ENCODE data around the gene PNPLA5. TPM values are rescaled to one million over a fixed set of nuclear protein-coding genes. Genes with fewer than 3 reads are reported as not detected.

PNPLA5 gene
- total and polyA plus RNA-seq, 2 of the 13 experiments (the other 11 are each of a cell fraction or from before 2014, with no cell fraction given): not detected

DNA sequence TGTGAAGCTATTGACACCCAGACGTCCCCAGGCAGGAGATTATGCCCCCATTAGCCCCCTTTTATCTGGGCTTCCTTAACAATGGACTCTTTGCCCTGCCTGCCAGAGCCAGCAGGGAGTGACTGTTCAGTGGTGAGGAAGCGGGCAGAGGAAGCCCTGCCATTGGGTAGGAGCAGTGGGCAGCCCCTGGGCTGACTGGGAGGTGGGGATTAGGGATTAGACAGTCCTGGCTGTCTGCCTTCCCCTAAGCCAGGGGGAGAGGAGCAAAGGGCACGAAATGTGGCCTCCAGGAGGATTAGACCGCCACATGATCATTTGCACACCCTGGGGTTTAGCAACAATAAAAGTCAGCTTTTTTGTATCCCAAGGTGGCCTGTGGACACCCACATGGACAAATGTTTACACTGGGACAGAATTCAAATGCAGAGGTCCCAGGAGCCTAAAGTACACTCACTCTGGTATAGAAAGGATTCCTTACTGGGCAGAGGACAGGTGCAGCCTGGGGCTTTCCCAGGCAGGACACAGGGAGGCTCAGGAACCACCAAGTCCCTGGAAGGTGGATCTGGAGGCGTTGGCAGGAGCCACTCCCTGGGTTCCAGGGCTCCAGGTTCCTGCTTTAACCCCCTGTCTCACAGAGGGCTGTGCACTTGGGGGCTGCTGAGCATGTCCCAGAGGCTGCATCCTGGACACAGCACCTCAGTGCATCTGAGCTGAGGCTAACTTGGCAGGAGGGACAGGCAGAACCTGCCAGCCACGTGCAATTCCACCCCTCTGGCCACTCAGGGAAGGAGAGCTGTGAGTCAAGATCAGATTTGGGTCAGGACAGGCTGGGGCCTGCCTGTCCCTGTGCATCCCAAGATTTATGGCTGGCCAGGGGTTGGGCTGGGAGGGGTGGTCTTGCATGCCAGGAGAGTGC, 33.9 kb upstream of the PNPLA5 start (continued):
- TF ChIP-seq ZNF552 (CRISPR knock-in tag; IDR thresholded peaks at IDR 0.05; ENCODE audit: borderline replicate concordance) (no peak), U2AF2 (IDR thresholded peaks at IDR 0.05; ENCODE audit: low read depth, low read length) (no peak), ZNF501 (CRISPR knock-in tag; IDR thresholded peaks at IDR 0.05) (peak; percentile 57; the same call in 1 of the 2 replicates), SRSF1 (optimal IDR thresholded peaks at IDR 0.05; ENCODE audit: low read depth, low read length) (peak; percentile 25), SMAD9 (CRISPR knock-in tag; IDR thresholded peaks at IDR 0.05) (no peak), XBP1 (CRISPR knock-in tag; IDR thresholded peaks at IDR 0.05) (no peak), GLI4 (CRISPR knock-in tag; IDR thresholded peaks at IDR 0.05; ENCODE audit: borderline replicate concordance) (no peak), ZNF607 (CRISPR knock-in tag; IDR thresholded peaks at IDR 0.05; ENCODE audit: borderline replicate concordance) (no peak; the same call in 1 of the 2 replicates), PHF5A (CRISPR knock-in tag; IDR thresholded peaks at IDR 0.05; ENCODE audit: low read depth, unreplicated experiment) (peak; percentile 83), ZNF256 (CRISPR knock-in tag; conservative IDR thresholded peaks at IDR 0.05) (no peak), ZNF878 (CRISPR knock-in tag; IDR thresholded peaks at IDR 0.05) (peak; percentile 85), ZNF891 (CRISPR knock-in tag; IDR thresholded peaks at IDR 0.05) (no peak), ATF5 (CRISPR knock-in tag; IDR thresholded peaks at IDR 0.05; ENCODE audit: low read depth) (no peak), HDAC6 (IDR thresholded peaks at IDR 0.05; ENCODE audit: low read depth, low read length) (no peak), ZNF7 (CRISPR knock-in tag; IDR thresholded peaks at IDR 0.05) (peak; percentile 8; the same call in 1 of the 2 replicates), ZNF782 (CRISPR knock-in tag; IDR thresholded peaks at IDR 0.05; ENCODE audit: borderline replicate concordance) (no peak), ZNF121 (CRISPR knock-in tag; IDR thresholded peaks at IDR 0.05) (no peak), ZNF24 (IDR thresholded peaks at IDR 0.05) (no peak), NR2F1 (CRISPR knock-in tag; IDR thresholded peaks at IDR 0.05) (peak; percentile 18 to 51; a peak in 1 of 4 replicates), ZNF704 (CRISPR knock-in tag; IDR thresholded peaks at IDR 0.05; ENCODE audit: borderline replicate concordance) (no peak), ZNF619 (CRISPR knock-in tag; IDR thresholded peaks at IDR 0.05) (0 out of 2 replicates have a peak, but pooled peaks have one; percentile 40), ZNF496 (CRISPR knock-in tag; IDR thresholded peaks at IDR 0.05; ENCODE audit: insufficient replicate concordance) (no peak), YEATS2 (CRISPR knock-in tag; IDR thresholded peaks at IDR 0.05; ENCODE audit: borderline replicate concordance) (peak; percentile 24; the same call in 1 of the 2 replicates), DNMT1 (CRISPR knock-in tag; IDR thresholded peaks at IDR 0.05) (no peak), SAP130 (CRISPR knock-in tag; IDR thresholded peaks at IDR 0.05; ENCODE audit: low read depth) (peak; percentile 94), ZBTB25 (CRISPR knock-in tag; IDR thresholded peaks at IDR 0.05) (peak; percentile 48; the same call in 1 of the 2 replicates), ZNF83 (CRISPR knock-in tag; IDR thresholded peaks at IDR 0.05; ENCODE audit: borderline replicate concordance) (no peak), KDM3A (CRISPR knock-in tag; IDR thresholded peaks at IDR 0.05; ENCODE audit: low read depth) (no peak), EZH2 (conservative IDR thresholded peaks at IDR 0.05; ENCODE audit: low read depth, low read length) (no peak)

All from HepG2 (cell line).